Stimulated activated CD8-positive, alpha-beta memory T cell treated with anti-CD3 and anti-CD28 coated beads, Interleukin-4, amount 100 ng/mL, for 24 hours (primary cell): ENCODE data around the gene GALNT11.

ENCODE experiments used
- DNase-seq: peaks from one replicate; pipeline ENCODE4 v3.0.0-alpha.2; 2020; ENCODE audit warnings: low read depth

Gene GALNT11

GRCh38 chr7:152149363-152149762 lies 123.9 kb downstream of the GALNT11 start:
- no peak for DNase-seq

GRCh38 chr7:152152267-152152666 lies 126.8 kb downstream of the GALNT11 start:
- no peak for DNase-seq

GRCh38 chr7:152158801-152159587 lies 133.5 kb downstream of the GALNT11 start:
- no peak for DNase-seq

- no peak for DNase-seq
These were observed 135.7 kb downstream of the GALNT11 start for GRCh38 chr7:152161171-152161570.

GRCh38 chr7:152162287-152162686 lies 136.8 kb downstream of the GALNT11 start:
- DNase-seq = no peak
